ENCODE measurements around the gene TNFSF11.

Gene TNFSF11

DNA sequence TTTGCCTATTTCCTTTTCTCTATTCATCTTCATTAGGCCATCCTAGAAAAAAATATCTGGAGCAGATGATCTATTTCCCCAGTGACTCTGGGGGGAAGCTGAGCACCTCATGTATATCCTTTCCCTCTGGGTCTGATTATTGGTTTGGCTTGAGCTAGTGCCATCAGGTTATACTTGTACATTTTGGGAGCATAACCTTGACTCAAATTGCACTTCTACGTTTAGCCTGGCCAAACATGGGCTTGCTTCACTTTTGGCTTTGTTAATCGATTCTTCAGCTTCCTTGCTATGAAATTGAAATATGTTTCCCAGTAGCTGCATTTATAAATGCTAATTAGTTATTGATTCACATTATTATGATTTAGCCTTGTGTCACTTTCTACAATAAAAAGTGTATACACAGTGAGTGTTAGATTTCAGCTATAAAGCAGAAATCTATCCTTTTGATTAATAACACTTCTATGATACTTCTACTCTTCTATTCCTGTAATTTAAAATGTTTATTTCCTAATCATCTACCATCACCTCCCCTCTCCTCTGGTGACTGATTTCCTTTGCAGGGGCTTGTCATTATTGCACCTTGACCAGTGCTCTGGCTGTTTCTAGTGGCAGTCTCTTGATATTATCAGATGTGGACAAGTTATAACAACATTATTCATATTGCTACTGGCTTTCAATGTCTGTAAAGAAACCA is 37.3 kb downstream of the TNFSF11 start:
- no peak for DNase-seq (ENCODE audit: low read depth, low spot score)

DNA sequence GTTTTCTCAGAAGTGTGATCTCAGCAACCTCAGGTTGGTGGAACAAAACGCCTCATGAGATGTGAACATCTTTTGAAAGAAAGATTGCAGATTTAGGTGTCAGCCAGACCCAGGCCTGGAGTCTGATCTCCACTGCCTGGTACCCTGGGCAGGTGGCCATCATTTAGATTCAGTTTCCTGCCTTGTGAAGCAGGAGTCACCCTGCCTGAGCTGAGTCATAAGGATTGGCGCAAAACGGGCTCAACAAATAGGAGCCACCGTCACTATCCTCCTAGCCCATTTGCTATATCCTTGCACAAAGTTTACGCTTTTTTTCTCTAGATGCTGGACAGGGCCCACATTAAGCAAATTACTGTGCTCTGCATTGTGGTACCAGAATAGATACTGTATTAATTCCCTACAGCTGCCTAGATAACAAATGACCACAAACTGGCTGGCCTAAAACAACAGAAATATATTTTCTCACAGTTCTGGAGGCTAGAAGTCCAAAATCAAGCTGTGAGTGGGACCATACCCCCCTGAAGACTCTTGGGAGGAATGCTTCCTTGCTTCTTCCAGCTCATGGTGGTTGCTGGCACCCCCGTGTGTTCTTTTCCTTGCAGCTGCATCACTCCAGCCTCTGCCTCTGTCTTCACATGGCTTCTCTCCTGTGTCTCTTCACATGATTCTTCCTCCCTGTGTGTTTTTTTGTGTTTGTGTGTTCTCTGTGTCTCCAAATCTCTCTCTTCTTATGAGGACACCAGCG is 38.2 kb downstream of the TNFSF11 start:
- no peak for DNase-seq (ENCODE audit: low read depth, low spot score)

DNA sequence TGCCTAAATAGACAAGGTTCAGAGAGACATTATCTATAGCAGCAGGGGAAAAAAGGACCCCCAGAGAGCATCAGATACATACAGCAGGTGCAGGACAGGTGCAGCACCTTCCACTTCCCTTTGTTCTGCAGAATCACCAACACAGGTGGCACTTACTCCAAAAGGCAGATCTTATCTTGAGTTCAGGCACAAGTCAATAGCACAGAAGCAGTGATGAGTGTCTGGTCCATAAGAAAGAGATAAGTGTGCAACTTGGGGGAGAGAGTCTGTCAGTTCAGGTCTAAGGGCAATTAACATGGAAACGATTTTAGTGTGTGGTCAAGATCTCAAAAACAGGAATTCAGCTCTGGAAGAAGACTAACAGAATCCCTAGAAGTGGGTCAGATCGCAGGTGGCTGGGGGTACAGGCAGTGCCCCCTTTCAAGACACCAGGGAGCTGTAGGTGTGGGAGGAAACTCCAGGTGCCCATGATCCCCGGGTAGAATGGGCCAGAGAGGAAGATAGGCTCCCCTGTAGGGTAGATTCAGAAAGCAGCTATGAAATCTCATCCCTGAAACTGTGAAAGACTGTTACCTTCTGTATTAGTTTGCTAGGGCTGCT is 40.6 kb downstream of the TNFSF11 start:
- DNase-seq (ENCODE audit: low read depth, low spot score), result no peak

DNA sequence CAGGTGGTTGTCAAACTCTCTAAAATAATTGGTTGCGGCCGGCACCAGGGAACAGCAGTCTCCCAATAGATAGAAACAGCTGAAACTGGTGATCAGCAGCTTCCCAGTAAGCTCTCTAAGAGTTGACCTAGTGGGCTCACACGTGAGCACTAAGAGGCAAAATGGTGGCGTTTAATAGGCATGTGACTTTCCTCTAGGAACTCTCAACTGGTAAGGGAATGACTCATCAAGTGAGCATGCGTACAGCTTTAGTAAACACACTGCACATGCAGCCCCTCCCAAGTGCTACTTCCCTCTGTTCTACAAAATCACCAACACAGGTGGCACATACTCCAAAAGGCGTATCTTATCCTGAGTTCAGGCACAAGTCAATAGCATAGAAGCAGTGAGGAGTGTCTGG is 41.7 kb downstream of the TNFSF11 start:
- no peak for DNase-seq (ENCODE audit: low read depth, low spot score)

DNA sequence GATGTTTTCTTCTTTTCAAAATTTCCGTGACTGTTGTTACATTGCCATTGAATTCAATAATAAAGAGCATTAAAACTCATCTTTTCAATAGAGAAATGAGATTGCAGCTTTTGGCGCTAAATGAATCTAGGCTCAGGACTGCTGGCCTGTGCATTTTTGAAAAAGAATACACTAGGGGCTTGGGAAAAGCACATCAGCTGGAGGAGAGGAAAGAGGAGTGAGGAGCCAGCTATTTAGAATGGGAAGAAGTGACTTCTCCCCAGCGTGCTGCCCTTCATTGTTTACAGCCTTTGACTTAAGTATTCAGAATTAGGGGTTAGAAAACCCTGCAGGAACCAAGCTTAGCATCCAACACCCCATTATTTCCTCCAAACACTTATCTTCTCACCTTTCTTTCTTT is 43.3 kb downstream of the TNFSF11 start:
- no peak for DNase-seq (ENCODE audit: low read depth, low spot score)

- DNase-seq (ENCODE audit: low read depth, low spot score), result no peak
Observed at GRCh38 chr13:42623916-42624315, 50.0 kb downstream of the TNFSF11 start.

GRCh38 chr13:42625611-42626010 is 51.7 kb downstream of the TNFSF11 start:
- no peak for DNase-seq (ENCODE audit: low read depth, low spot score)

- no peak for DNase-seq (ENCODE audit: low read depth, low spot score)
Observed at GRCh38 chr13:42626176-42626860, 52.4 kb downstream of the TNFSF11 start.

- DNase-seq (ENCODE audit: low read depth, low spot score), result no peak
Observed at GRCh38 chr13:42628666-42629065, 54.7 kb downstream of the TNFSF11 start.

DNA sequence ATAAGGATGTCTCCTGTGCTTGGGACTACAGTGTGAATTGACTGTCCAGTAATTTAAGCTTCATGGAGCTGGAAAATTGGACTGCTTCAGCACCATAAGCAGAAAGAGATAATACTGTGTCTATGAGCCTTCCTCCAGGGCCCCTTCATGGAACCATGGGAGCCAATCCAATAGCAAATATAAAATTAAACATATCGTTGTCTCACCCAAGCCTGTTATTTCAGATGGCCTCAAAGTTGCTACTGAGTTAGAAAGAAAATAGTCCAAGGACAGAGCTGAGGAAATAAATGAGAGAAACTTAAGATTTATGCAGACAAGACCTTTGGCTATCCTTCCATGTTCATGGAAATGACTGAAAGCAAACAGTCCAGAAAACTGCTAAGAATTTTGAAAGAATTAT is 57.2 kb downstream of the TNFSF11 start:
- DNase-seq (ENCODE audit: low read depth, low spot score), result no peak

DNA sequence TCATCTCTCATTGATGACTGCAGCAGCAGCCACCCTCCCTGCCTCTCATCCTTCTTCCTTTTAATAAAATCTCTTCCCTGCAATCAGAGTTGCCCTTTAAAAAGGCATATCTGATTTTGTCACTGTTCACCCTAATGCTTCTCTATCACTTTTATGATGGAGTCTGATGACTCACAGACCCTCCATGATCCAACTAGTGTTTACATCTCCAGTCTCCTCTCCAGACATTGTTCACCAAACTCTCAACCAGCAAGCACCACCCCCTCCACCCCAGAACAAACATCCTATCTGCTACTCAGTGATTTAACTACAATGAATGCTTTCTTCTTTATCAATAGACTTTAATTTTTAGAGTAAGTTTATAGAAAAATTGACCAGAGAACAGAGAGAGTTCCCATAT is 59.5 kb downstream of the TNFSF11 start:
- no peak for DNase-seq (ENCODE audit: low read depth, low spot score)

- DNase-seq (ENCODE audit: low read depth, low spot score), result no peak
Observed at GRCh38 chr13:42638101-42638500, 64.1 kb downstream of the TNFSF11 start.

DNA sequence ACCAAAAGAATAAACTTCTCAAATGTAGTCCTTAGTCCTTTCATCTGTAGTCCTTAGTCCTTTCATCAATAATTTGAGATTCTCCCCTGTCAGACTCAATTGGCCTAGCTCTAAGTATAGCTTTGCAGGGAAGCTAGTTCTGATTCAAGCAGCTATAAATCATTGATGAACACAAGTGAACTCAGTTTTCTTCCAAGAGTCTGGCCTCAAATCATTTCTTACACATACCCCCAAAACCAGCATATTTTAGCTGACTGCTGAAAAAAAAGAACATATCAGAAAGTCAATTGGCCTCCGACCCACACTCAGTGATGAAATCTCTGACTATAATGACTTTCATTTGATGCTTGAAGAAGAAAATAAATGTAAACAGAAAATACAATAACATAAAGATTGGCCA is 64.9 kb downstream of the TNFSF11 start:
- no peak for DNase-seq (ENCODE audit: low read depth, low spot score)

DNA sequence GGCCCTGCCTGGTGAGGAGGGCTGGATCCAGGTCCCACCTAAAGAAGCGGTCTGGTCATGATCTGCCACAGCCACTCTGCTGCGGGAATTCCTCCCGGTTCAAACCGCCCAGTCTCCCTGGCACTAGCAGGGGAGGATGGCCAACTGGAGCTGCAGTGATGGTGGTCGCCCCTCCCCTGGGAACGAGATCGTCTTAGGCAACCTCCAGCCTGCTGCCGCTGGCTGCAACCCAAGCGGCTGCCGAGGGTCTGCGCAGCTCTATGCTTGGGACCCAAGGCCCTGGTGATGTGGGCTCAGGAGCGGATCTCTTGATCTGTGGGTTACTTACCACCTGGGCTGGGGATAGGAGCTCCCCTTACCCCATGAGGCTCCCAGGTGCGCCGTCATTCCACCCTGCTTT is 69.1 kb downstream of the TNFSF11 start:
- no peak for DNase-seq (ENCODE audit: low read depth, low spot score)

- no peak for DNase-seq (ENCODE audit: low read depth, low spot score)
Observed at GRCh38 chr13:42644841-42645240, 70.9 kb downstream of the TNFSF11 start.

DNA sequence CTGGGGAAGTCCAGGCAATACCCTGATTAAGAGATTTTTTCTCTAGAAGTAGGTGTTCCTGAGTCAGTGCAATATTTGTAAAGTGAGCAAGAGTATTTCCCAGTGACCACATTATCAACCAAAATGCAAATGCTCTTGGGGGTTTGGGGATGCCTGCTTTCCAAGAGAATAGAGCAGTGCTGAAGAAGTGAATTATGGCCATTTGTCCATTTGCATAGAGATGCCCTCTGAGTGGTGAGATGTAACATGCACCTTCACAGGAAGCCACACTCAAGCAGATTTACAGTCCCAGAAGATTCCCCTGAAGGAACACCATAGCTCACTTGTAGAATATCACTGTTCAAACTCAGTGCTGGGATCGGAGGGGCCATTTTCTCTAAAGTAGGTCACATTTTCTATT is 71.8 kb downstream of the TNFSF11 start:
- DNase-seq (ENCODE audit: low read depth, low spot score), result no peak

DNA sequence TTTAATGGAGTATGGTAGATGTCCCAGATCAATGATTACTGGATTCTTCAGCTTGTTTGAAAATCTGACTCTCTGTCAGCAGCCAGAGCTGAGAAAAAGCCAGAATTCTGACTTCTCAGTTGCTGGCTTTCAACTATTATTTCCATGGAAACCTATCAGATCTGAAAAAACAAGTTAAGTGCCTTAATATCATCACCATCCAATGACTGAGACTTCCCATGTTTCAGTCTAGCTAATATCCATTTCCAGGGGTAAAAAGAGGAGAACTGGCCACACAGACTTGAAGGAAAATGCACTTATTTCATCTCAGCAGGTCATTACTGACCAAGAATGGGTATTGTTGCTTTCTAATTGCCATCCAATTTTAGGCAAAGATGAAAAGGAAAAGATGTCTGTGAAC is 75.2 kb downstream of the TNFSF11 start:
- no peak for DNase-seq (ENCODE audit: low read depth, low spot score)

DNA sequence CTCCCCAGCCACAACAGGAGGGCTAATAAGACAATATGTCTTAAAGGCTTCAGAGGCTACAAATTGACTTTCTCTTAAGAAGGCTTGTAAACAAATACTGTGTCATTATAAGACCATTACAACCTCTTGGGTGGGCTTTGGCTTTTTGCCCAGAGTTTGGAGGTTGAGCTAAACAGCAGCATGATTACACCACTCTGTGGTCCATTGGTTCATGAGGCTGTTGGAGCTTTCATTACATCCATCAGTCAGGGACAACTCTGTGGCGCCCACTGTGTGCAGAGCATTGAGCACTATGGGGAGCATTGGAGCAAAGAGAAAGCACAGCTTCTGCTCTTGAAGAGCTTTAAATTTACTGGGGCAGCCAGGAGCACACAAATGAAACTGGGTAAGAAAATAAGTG is 75.9 kb downstream of the TNFSF11 start:
- no peak for DNase-seq (ENCODE audit: low read depth, low spot score)

- no peak for DNase-seq (ENCODE audit: low read depth, low spot score)
Observed at GRCh38 chr13:42650506-42650905, 76.6 kb downstream of the TNFSF11 start.

GRCh38 chr13:42651936-42652641 is 78.1 kb downstream of the TNFSF11 start:
- no peak for DNase-seq (ENCODE audit: low read depth, low spot score)

DNA sequence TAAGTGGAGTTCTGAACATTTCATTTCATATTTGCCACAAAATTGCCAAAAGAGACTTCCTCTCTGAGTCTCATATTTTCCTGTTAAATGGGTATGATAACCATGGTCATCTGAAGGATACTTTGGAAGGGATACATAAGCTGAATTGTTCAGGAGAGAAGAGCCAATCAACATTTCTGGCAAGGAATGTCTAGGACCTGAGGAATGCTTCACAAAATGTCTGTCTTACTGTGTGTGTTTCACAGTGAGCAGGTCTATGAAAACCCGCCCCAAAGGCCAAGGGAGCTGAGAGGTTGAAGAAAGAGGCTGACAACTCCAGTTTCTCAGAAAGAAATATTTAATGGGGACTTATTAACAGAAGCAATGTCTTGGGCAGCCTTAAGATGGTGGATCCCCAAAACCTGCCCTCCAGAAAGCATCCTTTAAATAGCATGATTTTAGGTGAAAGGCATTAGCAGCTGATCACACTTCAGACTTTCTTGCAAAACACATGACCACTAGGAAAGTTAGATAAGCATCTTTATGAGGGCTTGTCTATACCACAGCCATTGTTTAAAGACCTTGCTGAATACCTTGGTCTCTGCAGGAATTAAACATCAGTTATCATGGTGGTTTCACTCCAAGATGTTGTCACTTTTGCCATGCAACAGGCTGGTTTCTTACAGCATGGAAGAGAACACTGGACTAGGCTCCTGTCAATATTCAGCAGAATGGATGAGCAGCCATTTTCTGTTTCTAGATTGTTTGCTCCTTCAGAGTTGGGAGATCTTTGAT is 78.9 kb downstream of the TNFSF11 start:
- no peak for DNase-seq (ENCODE audit: low read depth, low spot score)
